ENCODE data around the gene PDZD4.

GRCh38 chrX:153869473-153870287 lies 39.3 kb upstream of the PDZD4 start:
- TF ChIP-seq RFX5 (IDR thresholded peaks at IDR 0.05; ENCODE audit: low read length) (no peak), USF2 (IDR thresholded peaks at IDR 0.05; ENCODE audit: borderline replicate concordance, low read depth, low read length) (no peak), FOSL2 (IDR thresholded peaks at IDR 0.05; ENCODE audit: borderline replicate concordance, low read depth) (no peak), POLR2AphosphoS5 (IDR thresholded peaks at IDR 0.05; ENCODE audit: low read depth, low read length) (no peak), CTCF (IDR thresholded peaks at IDR 0.05) (no peak), TCF12 (IDR thresholded peaks at IDR 0.05) (no peak), YY1 (IDR thresholded peaks at IDR 0.05; ENCODE audit: low read depth) (no peak), RXRA (IDR thresholded peaks at IDR 0.05; ENCODE audit: borderline replicate concordance, low read depth) (no peak), EP300 (IDR thresholded peaks at IDR 0.05; ENCODE audit: borderline replicate concordance in 1 of 2, low read depth in 1 of 2, low read length in 1 of 2) (no peak), TAF1 (IDR thresholded peaks at IDR 0.05; ENCODE audit: borderline replicate concordance, low read depth, low read length) (no peak), GABPA (IDR thresholded peaks at IDR 0.05; ENCODE audit: low read depth) (no peak), ZBTB33 (IDR thresholded peaks at IDR 0.05; ENCODE audit: borderline replicate concordance, low read depth) (no peak), EZH2phosphoT487 (IDR thresholded peaks at IDR 0.05; ENCODE audit: borderline replicate concordance, low read depth) (no peak)
